Activated naive CD4-positive, alpha-beta T cell treated with anti-CD3 and anti-CD28 coated beads, Interleukin-2, amount 50 U/mL, for 24 hours (primary cell): ENCODE data around the gene FFAR3.
A peak's percentile ranks its signal among the peaks of the same experiment; 100 is the strongest.
"Not testable (repeated sequence)": the region's sequence is repeated elsewhere in the genome, so short reads cannot be mapped to it uniquely, and the experiment has no call there.

Experiments
- H3K27ac Mint-ChIP-seq: one replicate; pipeline ENCODE4 v1.8.0; 2021; ENCODE audit warnings: mild to moderate bottlenecking, mixed read lengths
- H3K27me3 Mint-ChIP-seq: one replicate; pipeline ENCODE4 v1.8.0; 2021; ENCODE audit warnings: mixed read lengths
- H3K36me3 Mint-ChIP-seq: one replicate; pipeline ENCODE4 v1.8.0; 2021; ENCODE audit warnings: mixed read lengths
- H3K4me1 Mint-ChIP-seq: one replicate; pipeline ENCODE4 v1.8.0; 2021; ENCODE audit warnings: mixed read lengths
- H3K4me3 Mint-ChIP-seq: one replicate; pipeline ENCODE4 v1.8.0; 2021; ENCODE audit warnings: mild to moderate bottlenecking, mixed read lengths
- H3K9me3 Mint-ChIP-seq: one replicate; pipeline ENCODE4 v1.8.0; 2021; ENCODE audit warnings: mixed read lengths

Gene FFAR3

GRCh38 chr19:35355791-35356460 lies 2.3 kb upstream of the FFAR3 start:
- Mint-ChIP-seq H3K9me3 (no peaks in the 10 kb centered on the region), H3K4me1 (peaks cover 13% of the 10 kb centered on the region), H3K27me3 (no peaks in the 10 kb centered on the region), H3K4me3 (no peak overlapping the region), H3K36me3 (no peaks in the 10 kb centered on the region), H3K27ac (no peak overlapping the region)

- H3K9me3 Mint-ChIP-seq, H3K4me3 Mint-ChIP-seq, H3K27me3 Mint-ChIP-seq, H3K4me1 Mint-ChIP-seq, H3K27ac Mint-ChIP-seq, H3K36me3 Mint-ChIP-seq: not testable (repeated sequence)
Observed at GRCh38 chr19:35358834-35359233, 574 bp downstream of the FFAR3 start.

- not testable (repeated sequence) for H3K9me3 Mint-ChIP-seq, H3K27ac Mint-ChIP-seq, H3K4me3 Mint-ChIP-seq
Observed at GRCh38 chr19:35359395-35359794, 1.1 kb downstream of the FFAR3 start.

GRCh38 chr19:35360081-35360480 lies 1.8 kb downstream of the FFAR3 start:
- not testable (repeated sequence) for H3K4me3 Mint-ChIP-seq, H3K4me1 Mint-ChIP-seq, H3K27ac Mint-ChIP-seq, H3K9me3 Mint-ChIP-seq, H3K36me3 Mint-ChIP-seq, H3K27me3 Mint-ChIP-seq

More at GRCh38 chr19:35359395-35359794, 1.1 kb downstream of the FFAR3 start:
- H3K36me3 Mint-ChIP-seq, H3K27me3 Mint-ChIP-seq, H3K4me1 Mint-ChIP-seq: not testable (repeated sequence)

- Mint-ChIP-seq H3K27ac (no peak overlapping the region), H3K9me3 (no peaks in the 10 kb centered on the region), H3K4me1 (peaks cover 8% of the 10 kb centered on the region), H3K27me3 (no peaks in the 10 kb centered on the region), H3K36me3 (no peaks in the 10 kb centered on the region), H3K4me3 (no peak overlapping the region)
Observed at GRCh38 chr19:35360880-35361420, 2.7 kb downstream of the FFAR3 start.

- no peaks in the 10 kb centered on the region for H3K27me3 Mint-ChIP-seq
- H3K27ac Mint-ChIP-seq: no peak overlapping the region
- no peaks in the 10 kb centered on the region for H3K36me3 Mint-ChIP-seq
- no peaks in the 10 kb centered on the region for H3K9me3 Mint-ChIP-seq
- H3K4me3 Mint-ChIP-seq: no peak overlapping the region
- peaks cover 8% of the 10 kb centered on the region for H3K4me1 Mint-ChIP-seq
Observed at GRCh38 chr19:35362261-35363000, 4.2 kb downstream of the FFAR3 start.

- H3K4me3 Mint-ChIP-seq: no peak overlapping the region
- H3K27ac Mint-ChIP-seq: peak overlapping the region; percentile 30
- H3K9me3 Mint-ChIP-seq: no peaks in the 10 kb centered on the region
- H3K27me3 Mint-ChIP-seq: no peaks in the 10 kb centered on the region
- no peaks in the 10 kb centered on the region for H3K36me3 Mint-ChIP-seq
- H3K4me1 Mint-ChIP-seq: peaks cover 3% of the 10 kb centered on the region
Observed at GRCh38 chr19:35363001-35363590, 4.8 kb downstream of the FFAR3 start.

- no peaks in the 10 kb centered on the region for H3K9me3 Mint-ChIP-seq
- no peaks in the 10 kb centered on the region for H3K4me1 Mint-ChIP-seq
- H3K27ac Mint-ChIP-seq: no peak overlapping the region
- H3K36me3 Mint-ChIP-seq: no peaks in the 10 kb centered on the region
- H3K4me3 Mint-ChIP-seq: no peak overlapping the region
- H3K27me3 Mint-ChIP-seq: no peaks in the 10 kb centered on the region
Observed at GRCh38 chr19:35363711-35364425, 5.6 kb downstream of the FFAR3 start.

GRCh38 chr19:35365303-35365702 lies 7.0 kb downstream of the FFAR3 start:
- H3K27ac Mint-ChIP-seq: no peak overlapping the region
- H3K9me3 Mint-ChIP-seq: no peaks in the 10 kb centered on the region
- H3K4me3 Mint-ChIP-seq: no peak overlapping the region
- no peaks in the 10 kb centered on the region for H3K27me3 Mint-ChIP-seq
- H3K4me1 Mint-ChIP-seq: no peaks in the 10 kb centered on the region
- H3K36me3 Mint-ChIP-seq: no peaks in the 10 kb centered on the region

- no peaks in the 10 kb centered on the region for H3K27me3 Mint-ChIP-seq
- no peak overlapping the region for H3K27ac Mint-ChIP-seq
- H3K4me3 Mint-ChIP-seq: no peak overlapping the region
- H3K36me3 Mint-ChIP-seq: no peaks in the 10 kb centered on the region
- H3K9me3 Mint-ChIP-seq: no peaks in the 10 kb centered on the region
- H3K4me1 Mint-ChIP-seq: no peaks in the 10 kb centered on the region
Observed at GRCh38 chr19:35368378-35368777, 10.1 kb downstream of the FFAR3 start.

GRCh38 chr19:35369522-35369921 lies 11.3 kb downstream of the FFAR3 start:
- H3K4me3 Mint-ChIP-seq: no peak overlapping the region
- no peaks in the 10 kb centered on the region for H3K4me1 Mint-ChIP-seq
- no peak overlapping the region for H3K27ac Mint-ChIP-seq
- no peaks in the 10 kb centered on the region for H3K9me3 Mint-ChIP-seq
- no peaks in the 10 kb centered on the region for H3K36me3 Mint-ChIP-seq
- H3K27me3 Mint-ChIP-seq: no peaks in the 10 kb centered on the region

GRCh38 chr19:35370722-35371121 lies 12.5 kb downstream of the FFAR3 start, which contains the start of gene GPR42:
GPR42 (plus strand) TSS chr19:35371068; CDS start chr19:35371360, 292 bp downstream.
- no peaks in the 10 kb centered on the region for H3K9me3 Mint-ChIP-seq
- no peaks in the 10 kb centered on the region for H3K4me1 Mint-ChIP-seq
- H3K4me3 Mint-ChIP-seq: no peak within 1 kb of the TSS
- no peaks in the 10 kb centered on the region for H3K36me3 Mint-ChIP-seq
- H3K27ac Mint-ChIP-seq: no peak within 1 kb of the TSS
- peaks cover 2% of the 10 kb centered on the region for H3K27me3 Mint-ChIP-seq

- Mint-ChIP-seq H3K4me3 (no peak overlapping the region), H3K27ac (no peak overlapping the region), H3K9me3 (no peaks in the 10 kb centered on the region), H3K4me1 (no peaks in the 10 kb centered on the region), H3K36me3 (no peaks in the 10 kb centered on the region), H3K27me3 (peaks cover 2% of the 10 kb centered on the region)
Observed at GRCh38 chr19:35373492-35373891, 15.2 kb downstream of the FFAR3 start.

GRCh38 chr19:35374031-35374430 lies 15.8 kb downstream of the FFAR3 start:
- not testable (repeated sequence) for H3K27me3 Mint-ChIP-seq, H3K9me3 Mint-ChIP-seq, H3K4me1 Mint-ChIP-seq, H3K4me3 Mint-ChIP-seq, H3K27ac Mint-ChIP-seq, H3K36me3 Mint-ChIP-seq

- no peaks in the 10 kb centered on the region for H3K4me1 Mint-ChIP-seq
- no peaks in the 10 kb centered on the region for H3K36me3 Mint-ChIP-seq
- no peaks in the 10 kb centered on the region for H3K9me3 Mint-ChIP-seq
- H3K27me3 Mint-ChIP-seq: peaks cover 2% of the 10 kb centered on the region
- no peak overlapping the region for H3K4me3 Mint-ChIP-seq
- no peak overlapping the region for H3K27ac Mint-ChIP-seq
Observed at GRCh38 chr19:35375505-35376307, 17.4 kb downstream of the FFAR3 start.
